Prostate gland (tissue), 2 donors: ENCODE results near the gene C13orf42.

Source experiments
- POLR2A ChIP-seq: fragments of 450-650 bp; IDR thresholded peaks from one replicate; pipeline ENCODE4 v1.6.1; 2016; ENCODE audit warnings: antibody characterized with exemption, mild to moderate bottlenecking
- POLR2AphosphoS5 ChIP-seq: sonication (generic); formaldehyde crosslinking; IDR thresholded peaks from one replicate; pipeline ENCODE4 v1.6.1; 2017; ENCODE audit warnings: antibody characterized with exemption
- TF ChIP-seq, protein P1 (sequence below), 4 experiments: fragments of 200-600 bp in 2 of 4; fragments of 450-650 bp in 2 of 4; sonication (generic) in 2 of 4; IDR thresholded peaks; 1 replicate in 3 of 4; 2 replicates in 1 of 4; pipeline ENCODE4 v1.5.1; 2016 to 2019; ENCODE audit warnings: antibody characterized with exemption in 4 of 4, mild to moderate bottlenecking in 2 of 4, moderate library complexity in 2 of 4

DNA sequence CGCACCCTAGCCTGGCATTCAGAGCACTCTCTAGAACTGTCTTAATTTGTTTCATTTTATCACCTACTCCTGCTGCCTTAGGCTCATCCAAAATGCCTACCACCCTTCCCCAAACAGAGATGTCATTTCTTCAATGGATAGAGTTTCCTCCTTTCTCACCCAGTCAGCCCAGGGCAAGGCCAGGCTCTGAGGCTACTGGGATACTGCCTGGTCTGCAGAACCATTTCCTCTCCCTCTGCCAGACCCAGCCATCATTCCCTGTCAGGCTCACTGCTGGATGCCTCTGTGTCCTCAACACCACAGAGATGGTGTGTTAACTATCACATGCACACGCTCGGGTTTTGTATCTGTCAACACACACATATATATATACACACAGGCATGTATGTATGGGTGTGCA lies 47.2 kb downstream of the C13orf42 start:
- TF ChIP-seq, protein P1, sequence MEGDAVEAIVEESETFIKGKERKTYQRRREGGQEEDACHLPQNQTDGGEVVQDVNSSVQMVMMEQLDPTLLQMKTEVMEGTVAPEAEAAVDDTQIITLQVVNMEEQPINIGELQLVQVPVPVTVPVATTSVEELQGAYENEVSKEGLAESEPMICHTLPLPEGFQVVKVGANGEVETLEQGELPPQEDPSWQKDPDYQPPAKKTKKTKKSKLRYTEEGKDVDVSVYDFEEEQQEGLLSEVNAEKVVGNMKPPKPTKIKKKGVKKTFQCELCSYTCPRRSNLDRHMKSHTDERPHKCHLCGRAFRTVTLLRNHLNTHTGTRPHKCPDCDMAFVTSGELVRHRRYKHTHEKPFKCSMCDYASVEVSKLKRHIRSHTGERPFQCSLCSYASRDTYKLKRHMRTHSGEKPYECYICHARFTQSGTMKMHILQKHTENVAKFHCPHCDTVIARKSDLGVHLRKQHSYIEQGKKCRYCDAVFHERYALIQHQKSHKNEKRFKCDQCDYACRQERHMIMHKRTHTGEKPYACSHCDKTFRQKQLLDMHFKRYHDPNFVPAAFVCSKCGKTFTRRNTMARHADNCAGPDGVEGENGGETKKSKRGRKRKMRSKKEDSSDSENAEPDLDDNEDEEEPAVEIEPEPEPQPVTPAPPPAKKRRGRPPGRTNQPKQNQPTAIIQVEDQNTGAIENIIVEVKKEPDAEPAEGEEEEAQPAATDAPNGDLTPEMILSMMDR (IDR thresholded peaks at IDR 0.05): no peak
- TF ChIP-seq POLR2A: no peak
- no peak for TF ChIP-seq POLR2AphosphoS5
